KMS-11 (cell line): ENCODE measurements around the gene MGME1.
"Not testable (repeated sequence)": the region's sequence is repeated elsewhere in the genome, so short reads cannot be mapped to it uniquely, and the experiment has no call there.

ENCODE experiments used
- H2AFZ ChIP-seq: fragments of 200-600 bp; sonication (generic); 2 replicates; pipeline ENCODE4 v1.6.1; 2016; ENCODE audit warnings: antibody characterized with exemption, mixed run types, low read depth
- H3K27ac ChIP-seq: fragments of 200-600 bp; sonication (generic); 2 replicates; pipeline ENCODE4 v1.6.1; 2016; ENCODE audit warnings: mild to moderate bottlenecking, mixed run types
- H3K27me3 ChIP-seq: fragments of 200-600 bp; sonication (generic); 2 replicates; pipeline ENCODE4 v1.6.1; 2017; ENCODE audit warnings: mild to moderate bottlenecking, low read depth, mixed run types, moderate library complexity; ENCODE audit not compliant: insufficient read depth
- H3K36me3 ChIP-seq: fragments of 200-600 bp; sonication (generic); 2 replicates; pipeline ENCODE4 v1.6.1; 2017; ENCODE audit warnings: mild to moderate bottlenecking, mixed run types; ENCODE audit not compliant: insufficient read depth
- H3K4me1 ChIP-seq: fragments of 200-600 bp; sonication (generic); 2 replicates; pipeline ENCODE4 v1.6.1; 2016; ENCODE audit warnings: mild to moderate bottlenecking, low read depth, mixed run types; ENCODE audit not compliant: poor library complexity, severe bottlenecking
- H3K4me2 ChIP-seq: fragments of 200-600 bp; sonication (generic); 2 replicates; pipeline ENCODE4 v1.7.0; 2016; ENCODE audit warnings: mild to moderate bottlenecking, mixed run types
- H3K4me3 ChIP-seq: fragments of 200-600 bp; sonication (generic); IDR thresholded peaks from 2 replicates; pipeline ENCODE4 v1.6.1; 2017; ENCODE audit warnings: low read depth, low read length, mixed read lengths; ENCODE audit not compliant: insufficient read depth
- H3K79me2 ChIP-seq: fragments of 200-600 bp; sonication (generic); 2 replicates; pipeline ENCODE4 v1.6.1; 2016; ENCODE audit warnings: low read depth, mixed run types; ENCODE audit not compliant: insufficient read depth
- H3K9ac ChIP-seq: fragments of 200-600 bp; sonication (generic); 2 replicates; pipeline ENCODE4 v1.6.1; 2016; ENCODE audit warnings: mild to moderate bottlenecking, mixed run types
- H4K20me1 ChIP-seq: fragments of 200-600 bp; sonication (generic); 2 replicates; pipeline ENCODE4 v1.6.1; 2016; ENCODE audit warnings: mild to moderate bottlenecking, mixed run types; ENCODE audit not compliant: insufficient read depth
- CTCF ChIP-seq: fragments of 200-600 bp; sonication (generic); conservative IDR thresholded peaks from 2 replicates; pipeline ENCODE4 v1.6.1; 2017; ENCODE audit warnings: low read depth, mild to moderate bottlenecking, antibody characterized with exemption, low read length, moderate library complexity, mixed read lengths

Gene MGME1

DNA sequence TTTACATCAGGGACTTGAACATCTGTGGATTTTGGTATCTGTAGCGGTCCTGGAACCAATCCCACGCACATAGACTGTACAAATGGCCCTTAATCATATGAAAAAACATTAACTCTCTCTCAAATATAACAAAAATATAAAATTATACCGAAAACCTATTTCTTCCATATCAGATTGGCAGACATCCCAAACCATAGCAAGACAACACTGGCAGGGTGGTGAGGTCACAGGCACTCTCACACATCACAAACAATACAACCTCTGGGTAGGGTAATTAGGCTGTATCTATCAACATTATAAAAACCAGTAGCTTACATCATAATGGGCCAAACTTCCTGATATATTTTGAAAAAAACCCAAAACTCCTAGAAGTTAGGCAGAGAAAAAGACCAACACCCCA lies 48.0 kb downstream of the MGME1 start:
- H3K27ac ChIP-seq, result no peak overlapping the region
- H4K20me1 ChIP-seq, result no peaks in the 10 kb centered on the region
- no peak overlapping the region for H2AFZ ChIP-seq
- no peak overlapping the region for H3K4me2 ChIP-seq
- H3K79me2 ChIP-seq, result no peaks in the 10 kb centered on the region
- no peaks in the 10 kb centered on the region for H3K36me3 ChIP-seq
- H3K9ac ChIP-seq, result no peak overlapping the region
- H3K4me1 ChIP-seq, result no peaks in the 10 kb centered on the region
- TF ChIP-seq CTCF, result no peak
- H3K4me3 ChIP-seq, result no peak overlapping the region
- no peaks in the 10 kb centered on the region for H3K27me3 ChIP-seq

GRCh38 chr20:18018100-18018499 lies 49.3 kb downstream of the MGME1 start:
- Histone ChIP-seq H3K27me3 (no peaks in the 10 kb centered on the region), H3K9ac (no peak overlapping the region), H3K4me2 (no peak overlapping the region), H2AFZ (no peak overlapping the region), H3K79me2 (no peaks in the 10 kb centered on the region), H3K27ac (no peak overlapping the region), H3K4me1 (no peaks in the 10 kb centered on the region), H4K20me1 (no peaks in the 10 kb centered on the region), H3K36me3 (no peaks in the 10 kb centered on the region), H3K4me3 (no peak overlapping the region)
- TF ChIP-seq CTCF, result no peak

DNA sequence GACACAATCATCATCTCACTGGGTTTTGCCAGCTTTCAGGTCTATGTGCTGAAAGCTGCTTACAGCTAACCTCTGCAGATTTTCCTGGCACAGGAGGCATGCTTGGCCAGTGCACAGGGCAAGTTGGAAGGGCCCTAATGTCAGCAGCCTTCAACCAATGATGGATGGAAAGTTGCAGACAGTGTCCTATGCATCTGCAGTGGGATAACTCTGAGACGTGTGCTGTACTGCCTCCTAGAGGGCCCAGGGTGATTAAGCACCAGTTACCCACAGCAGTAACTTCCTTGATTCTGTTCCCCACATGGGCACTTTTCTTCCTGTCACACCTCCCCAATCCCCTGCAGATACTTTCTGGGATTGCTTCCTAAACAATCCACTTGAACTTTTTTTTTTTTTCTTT lies 50.2 kb downstream of the MGME1 start:
- H3K36me3 ChIP-seq, result no peaks in the 10 kb centered on the region
- 0 out of 2 replicates have a peak, but pooled peaks have one; percentile 11 for TF ChIP-seq CTCF

DNA sequence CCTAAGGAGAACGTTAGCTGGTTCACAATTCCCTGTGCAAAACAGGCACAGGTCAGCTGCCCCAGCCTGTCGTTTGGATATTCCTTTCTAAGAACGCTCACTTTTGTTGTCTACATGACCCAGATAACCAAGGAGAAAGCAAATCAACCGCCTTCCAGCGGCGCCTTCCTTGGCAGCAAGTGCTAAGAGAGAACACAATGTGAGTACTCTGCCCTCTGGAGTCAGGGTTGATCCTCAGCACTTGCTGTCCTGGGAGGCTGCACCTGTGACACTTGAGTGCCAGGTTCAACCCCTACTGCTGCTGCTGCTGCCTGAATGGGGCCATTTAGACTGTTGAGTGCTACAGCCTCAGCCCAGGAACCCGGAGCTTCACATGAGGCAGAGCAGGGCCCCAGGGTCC lies 52.1 kb downstream of the MGME1 start:
- TF ChIP-seq CTCF, result no peak
- Histone ChIP-seq H4K20me1 (no peaks in the 10 kb centered on the region), H3K36me3 (no peaks in the 10 kb centered on the region), H3K27ac (no peak overlapping the region), H3K4me3 (no peak overlapping the region), H3K9ac (no peak overlapping the region), H3K4me2 (no peak overlapping the region), H3K27me3 (no peaks in the 10 kb centered on the region), H3K4me1 (no peaks in the 10 kb centered on the region), H3K79me2 (no peaks in the 10 kb centered on the region), H2AFZ (no peak overlapping the region)

More for the DNA sequence above, 50.2 kb downstream of the MGME1 start:
- Histone ChIP-seq H3K79me2 (no peaks in the 10 kb centered on the region), H3K4me2 (no peak overlapping the region), H2AFZ (no peak overlapping the region), H3K27ac (no peak overlapping the region), H3K27me3 (no peaks in the 10 kb centered on the region), H3K9ac (no peak overlapping the region), H3K4me3 (no peak overlapping the region), H3K4me1 (no peaks in the 10 kb centered on the region), H4K20me1 (no peaks in the 10 kb centered on the region)

- no peak for TF ChIP-seq CTCF
- Histone ChIP-seq H3K79me2 (no peaks in the 10 kb centered on the region), H3K4me3 (no peak overlapping the region), H3K36me3 (no peaks in the 10 kb centered on the region), H3K27me3 (no peaks in the 10 kb centered on the region), H3K4me2 (no peak overlapping the region), H3K27ac (no peak overlapping the region), H2AFZ (no peak overlapping the region), H3K4me1 (no peaks in the 10 kb centered on the region), H4K20me1 (no peaks in the 10 kb centered on the region), H3K9ac (no peak overlapping the region)
These were observed 55.8 kb downstream of the MGME1 start for GRCh38 chr20:18024606-18025127.

- not testable (repeated sequence) for H3K9ac ChIP-seq, H3K4me2 ChIP-seq, H3K4me1 ChIP-seq, H3K27me3 ChIP-seq, H3K79me2 ChIP-seq, H3K36me3 ChIP-seq, H2AFZ ChIP-seq, H4K20me1 ChIP-seq, H3K4me3 ChIP-seq, H3K27ac ChIP-seq
These were observed 58.2 kb downstream of the MGME1 start for GRCh38 chr20:18027011-18027410.
